HUES6 (cell line): ENCODE results near the gene VASH1.
"Not testable (repeated sequence)": the region's sequence is repeated elsewhere in the genome, so short reads cannot be mapped to it uniquely, and the experiment has no call there.

ENCODE experiments used
- H3K27ac ChIP-seq: 2 replicates; pipeline ENCODE4 v1.7.0; 2013; ENCODE audit warnings: low read depth, mild to moderate bottlenecking, low read length, inconsistent platforms
- H3K27me3 ChIP-seq: 2 replicates; pipeline ENCODE4 v1.6.1; 2013; ENCODE audit warnings: low read length; ENCODE audit not compliant: control insufficient read depth, insufficient read depth
- H3K36me3 ChIP-seq: 2 replicates; pipeline ENCODE4 v1.6.1; 2013; ENCODE audit warnings: low read length; ENCODE audit not compliant: control insufficient read depth, insufficient read depth
- H3K4me1 ChIP-seq: 2 replicates; pipeline ENCODE4 v1.6.1; 2013; ENCODE audit warnings: low read length; ENCODE audit not compliant: control insufficient read depth, insufficient read depth
- H3K4me3 ChIP-seq: 2 replicates; pipeline ENCODE4 v1.5.1; 2013; ENCODE audit warnings: low read depth, low read length
- H3K9ac ChIP-seq: one replicate; pipeline ENCODE4 v1.6.1; 2013; ENCODE audit warnings: mild to moderate bottlenecking, low read length
- H3K9me3 ChIP-seq: 2 replicates; pipeline ENCODE4 v1.6.1; 2013; ENCODE audit warnings: low read depth, low read length; ENCODE audit not compliant: control insufficient read depth, insufficient read depth

VASH1 gene

GRCh38 chr14:76721506-76721905 is 39.8 kb upstream of the VASH1 start:
- H3K4me1 ChIP-seq, H3K9me3 ChIP-seq, H3K27ac ChIP-seq, H3K4me3 ChIP-seq, H3K36me3 ChIP-seq, H3K9ac ChIP-seq, H3K27me3 ChIP-seq: not testable (repeated sequence)

GRCh38 chr14:76724651-76725550 is 36.4 kb upstream of the VASH1 start:
- no peaks in the 10 kb centered on the region for H3K9me3 ChIP-seq
- peaks cover 5% of the 10 kb centered on the region; the same call in 1 of the 2 replicates for H3K4me1 ChIP-seq

GRCh38 chr14:76726551-76726970 is 34.7 kb upstream of the VASH1 start:
- Histone ChIP-seq H3K4me1 (no peaks in the 10 kb centered on the region), H3K4me3 (peak overlapping the region; percentile 36; the same call in 1 of the 2 replicates), H3K9ac (no peak overlapping the region), H3K9me3 (no peaks in the 10 kb centered on the region), H3K36me3 (no peaks in the 10 kb centered on the region), H3K27ac (no peak overlapping the region), H3K27me3 (no peaks in the 10 kb centered on the region)

More at GRCh38 chr14:76724651-76725550, 36.4 kb upstream of the VASH1 start:
- Histone ChIP-seq H3K27me3 (no peaks in the 10 kb centered on the region), H3K4me3 (no peak overlapping the region), H3K36me3 (no peaks in the 10 kb centered on the region), H3K27ac (no peak overlapping the region), H3K9ac (no peak overlapping the region)

- Histone ChIP-seq H3K27ac (no peak overlapping the region), H3K27me3 (no peaks in the 10 kb centered on the region), H3K4me1 (no peaks in the 10 kb centered on the region), H3K9me3 (no peaks in the 10 kb centered on the region), H3K4me3 (no peak overlapping the region), H3K9ac (no peak overlapping the region), H3K36me3 (no peaks in the 10 kb centered on the region)
Measured at GRCh38 chr14:76727384-76727783, 33.9 kb upstream of the VASH1 start.

GRCh38 chr14:76727901-76728300 is 33.4 kb upstream of the VASH1 start:
- Histone ChIP-seq H3K27ac (no peak overlapping the region), H3K9me3 (no peaks in the 10 kb centered on the region), H3K36me3 (no peaks in the 10 kb centered on the region), H3K4me3 (no peak overlapping the region), H3K9ac (no peak overlapping the region), H3K27me3 (no peaks in the 10 kb centered on the region), H3K4me1 (no peaks in the 10 kb centered on the region)

GRCh38 chr14:76729258-76729657 is 32.0 kb upstream of the VASH1 start:
- no peak overlapping the region for H3K9ac ChIP-seq
- no peaks in the 10 kb centered on the region for H3K4me1 ChIP-seq
- peaks cover 2% of the 10 kb centered on the region; the same call in 1 of the 2 replicates for H3K9me3 ChIP-seq
- H3K27me3 ChIP-seq: no peaks in the 10 kb centered on the region
- no peak overlapping the region for H3K27ac ChIP-seq
- no peaks in the 10 kb centered on the region for H3K36me3 ChIP-seq
- no peak overlapping the region for H3K4me3 ChIP-seq

GRCh38 chr14:76729953-76730505 is 31.2 kb upstream of the VASH1 start:
- Histone ChIP-seq H3K27ac (no peak overlapping the region), H3K9me3 (peaks cover 2% of the 10 kb centered on the region; the same call in 1 of the 2 replicates), H3K4me1 (no peaks in the 10 kb centered on the region), H3K4me3 (no peak overlapping the region), H3K9ac (no peak overlapping the region), H3K36me3 (no peaks in the 10 kb centered on the region), H3K27me3 (no peaks in the 10 kb centered on the region)

- not testable (repeated sequence) for H3K27ac ChIP-seq, H3K4me3 ChIP-seq, H3K4me1 ChIP-seq, H3K27me3 ChIP-seq, H3K36me3 ChIP-seq, H3K9me3 ChIP-seq, H3K9ac ChIP-seq
Measured at GRCh38 chr14:76734501-76734900, 26.8 kb upstream of the VASH1 start.

- H3K36me3 ChIP-seq: no peaks in the 10 kb centered on the region
- peaks cover 11% of the 10 kb centered on the region for H3K9me3 ChIP-seq
- no peaks in the 10 kb centered on the region for H3K27me3 ChIP-seq
- no peaks in the 10 kb centered on the region for H3K4me1 ChIP-seq
- H3K27ac ChIP-seq: no peak overlapping the region
- H3K9ac ChIP-seq: no peak overlapping the region
- H3K4me3 ChIP-seq: no peak overlapping the region
Measured at GRCh38 chr14:76736514-76736913, 24.8 kb upstream of the VASH1 start.

- H3K27me3 ChIP-seq: no peaks in the 10 kb centered on the region
- no peak overlapping the region for H3K4me3 ChIP-seq
- H3K9ac ChIP-seq: no peak overlapping the region
- H3K27ac ChIP-seq: no peak overlapping the region
- no peaks in the 10 kb centered on the region for H3K4me1 ChIP-seq
- H3K9me3 ChIP-seq: peaks cover 21% of the 10 kb centered on the region
- H3K36me3 ChIP-seq: no peaks in the 10 kb centered on the region
Measured at GRCh38 chr14:76741074-76741473, 20.2 kb upstream of the VASH1 start.

GRCh38 chr14:76742185-76742584 is 19.1 kb upstream of the VASH1 start:
- H3K4me3 ChIP-seq: no peak overlapping the region
- no peaks in the 10 kb centered on the region for H3K4me1 ChIP-seq
- H3K9me3 ChIP-seq: peaks cover 21% of the 10 kb centered on the region
- H3K9ac ChIP-seq: no peak overlapping the region
- no peaks in the 10 kb centered on the region for H3K36me3 ChIP-seq
- H3K27ac ChIP-seq: no peak overlapping the region
- no peaks in the 10 kb centered on the region for H3K27me3 ChIP-seq
